Adrenal gland (tissue), 5 donors: ENCODE results near the gene CACHD1.

Experiments
- CTCF ChIP-seq, 6 experiments: fragments of 450-650 bp in 4 of 6; fragments of 200-600 bp in 2 of 6; sonication (generic) in 1 of 6; IDR thresholded peaks; 1 replicate in 5 of 6; 2 replicates in 1 of 6; pipeline versions ENCODE4 v1.5.1 to v1.8.0; 2016 to 2021; ENCODE audit warnings: antibody characterized with exemption in 6 of 6, mild to moderate bottlenecking in 2 of 6, moderate library complexity in 1 of 6
- POLR2A ChIP-seq, 2 donors: fragments of 450-650 bp; IDR thresholded peaks; one replicate each; pipeline ENCODE4 v1.6.1; 2017; ENCODE audit warnings: antibody characterized with exemption in 2 of 2, mild to moderate bottlenecking in 2 of 2, moderate library complexity in 1 of 2
- donor health status: DM: no; HTN: no; CAD: no.

GRCh38 chr1:64469977-64470664 lies at the start of gene CACHD1:
- peak in 5 of 6 experiments; percentile 9 to 49 (median 42) for TF ChIP-seq CTCF (IDR thresholded peaks at IDR 0.05)
- peak in 1 of 2 donors; percentile 49 for TF ChIP-seq POLR2A (IDR thresholded peaks at IDR 0.05)
